Keratinocyte (primary cell): ENCODE measurements around the gene SUCNR1. TPM values are rescaled to one million over a fixed set of nuclear protein-coding genes. Genes with fewer than 3 reads are reported as not detected.

Experiments used
- DNase-seq: peaks from one replicate; pipeline ENCODE4 v3.0.0-alpha.2; 2011; ENCODE audit warnings: low read depth, missing footprints, low spot score
- FAIRE-seq: peaks from 2 replicates; lab custom pipeline; 2011; peaks lifted over from hg19 to GRCh38; lab: Jason Lieb, UNC
- H2AFZ ChIP-seq: 2 replicates; pipeline ENCODE4 v1.6.0; 2012; ENCODE audit warnings: low read length, control low read depth, inconsistent platforms; ENCODE audit not compliant: control insufficient read depth
- H3K27ac ChIP-seq: 2 replicates; pipeline ENCODE4 v1.5.1; 2011; ENCODE audit warnings: low read length; ENCODE audit not compliant: control insufficient read depth, insufficient read depth
- H3K27me3 ChIP-seq: 3 replicates; pipeline ENCODE4 v1.6.0; 2011; ENCODE audit warnings: low read length; ENCODE audit not compliant: control insufficient read depth, insufficient read depth; ENCODE audit errors: extremely low read depth
- H3K36me3 ChIP-seq, 2 experiments: 2 replicates in 1 of 2; 3 replicates in 1 of 2; pipeline ENCODE4 v1.5.1; 2011; ENCODE audit warnings: low read length in 2 of 2, mild to moderate bottlenecking in 1 of 2; ENCODE audit not compliant: control insufficient read depth in 2 of 2, insufficient read depth in 2 of 2; ENCODE audit errors: extremely low read depth in 1 of 2
- H3K4me1 ChIP-seq: 3 replicates; pipeline ENCODE4 v1.5.1; 2011; ENCODE audit warnings: low read length; ENCODE audit not compliant: control insufficient read depth, insufficient read depth; ENCODE audit errors: extremely low read depth
- H3K4me2 ChIP-seq: 3 replicates; pipeline ENCODE4 v1.6.0; 2011; ENCODE audit warnings: low read depth, low read length; ENCODE audit not compliant: control insufficient read depth, insufficient read depth; ENCODE audit errors: extremely low read depth
- H3K4me3 ChIP-seq, 3 experiments: fragments of 200-600 bp in 1 of 3; sonication (generic) in 1 of 3; 2 replicates in 2 of 3; 3 replicates in 1 of 3; pipeline ENCODE4 v1.5.1; 2011 to 2016; ENCODE audit warnings: low read length in 3 of 3, mild to moderate bottlenecking in 3 of 3, control low read depth in 2 of 3, inconsistent platforms in 1 of 3, low read depth in 1 of 3, mixed read lengths in 1 of 3, mixed run types in 1 of 3, moderate library complexity in 1 of 3; ENCODE audit not compliant: control insufficient read depth in 2 of 3, insufficient read depth in 2 of 3; ENCODE audit errors: extremely low read depth in 1 of 3
- H3K79me2 ChIP-seq: 2 replicates; pipeline ENCODE4 v1.6.0; 2012; ENCODE audit warnings: low read length; ENCODE audit not compliant: control insufficient read depth, insufficient read depth
- H3K9ac ChIP-seq: 3 replicates; pipeline ENCODE4 v1.6.0; 2011; ENCODE audit warnings: low read length; ENCODE audit not compliant: control insufficient read depth, insufficient read depth; ENCODE audit errors: extremely low read depth
- H3K9me1 ChIP-seq: 3 replicates; pipeline ENCODE4 v1.6.0; 2011; ENCODE audit warnings: low read length; ENCODE audit not compliant: control insufficient read depth, insufficient read depth; ENCODE audit errors: extremely low read depth
- H3K9me3 ChIP-seq: 2 replicates; pipeline ENCODE4 v1.5.1; 2012; ENCODE audit warnings: low read depth, low read length; ENCODE audit not compliant: control insufficient read depth
- H4K20me1 ChIP-seq: 3 replicates; pipeline ENCODE4 v1.6.0; 2011; ENCODE audit warnings: low read length; ENCODE audit not compliant: control insufficient read depth, insufficient read depth; ENCODE audit errors: extremely low read depth
- CTCF ChIP-seq, 3 experiments: IDR thresholded peaks in 1 of 3; conservative IDR thresholded peaks in 1 of 3; optimal IDR thresholded peaks in 1 of 3; 2 replicates in 2 of 3; 3 replicates in 1 of 3; pipeline versions ENCODE3 to v1.5.1; 2011; ENCODE audit warnings: low read length in 3 of 3, mild to moderate bottlenecking in 3 of 3, moderate library complexity in 2 of 3, control low read depth in 1 of 3, inconsistent platforms in 1 of 3; ENCODE audit not compliant: insufficient read depth in 2 of 3; ENCODE audit errors: extremely low read depth in 1 of 3
- EZH2 ChIP-seq: IDR thresholded peaks from one replicate; pipeline ENCODE4 v1.6.1; 2012; ENCODE audit warnings: inconsistent platforms, mild to moderate bottlenecking, low read length, moderate library complexity
- dilution Hi-C: fragments of 300-500 bp; cut with MboI; formaldehyde crosslinking; loops from one replicate; pipeline ENCODE4 v1.7.0; 2020; ENCODE audit warnings: low sequenced_read_pairs; ENCODE audit not compliant: extremely low pct_ligation_motif_present
- polyA plus RNA-seq, 5 experiments: library from polyadenylated mRNA; depleted of rRNA in 3 of 5; stranded (reverse) in 3 of 5; stranded (forward) in 1 of 5; unstranded in 1 of 5; fragments of >200 nt; gene quantifications; 1 replicate in 1 of 5; 2 replicates in 3 of 5; 3 replicates in 1 of 5; pipeline versions ENCODE4 v1.2.1 to v1.2.3, GENCODE V29; 2011 to 2012; ENCODE audit warnings: missing spikeins in 2 of 5, low read depth in 1 of 5, low replicate concordance in 1 of 5

The SUCNR1 gene
- polyA plus RNA-seq, 1 donor (not counting 4 experiments of a cell fraction or from before 2014, with no cell fraction given): not detected

GRCh38 chr3:151867666-151868065 is 5.8 kb upstream of the SUCNR1 start:
- no peak for DNase-seq
- H3K9ac ChIP-seq: no peak overlapping the region
- H3K9me3 ChIP-seq: no peaks in the 10 kb centered on the region
- dilution Hi-C loops: no loop called here
- FAIRE-seq: no peak
- H3K4me2 ChIP-seq: no peak overlapping the region
- H3K27ac ChIP-seq: no peak overlapping the region
- H3K79me2 ChIP-seq: no peaks in the 10 kb centered on the region
- H3K4me3 ChIP-seq: no peak overlapping the region
- H4K20me1 ChIP-seq: no peaks in the 10 kb centered on the region
- peaks cover 21% of the 10 kb centered on the region for H3K4me1 ChIP-seq
- H3K36me3 ChIP-seq: no peaks in the 10 kb centered on the region
- H3K27me3 ChIP-seq: no peaks in the 10 kb centered on the region
- H2AFZ ChIP-seq: no peak overlapping the region
- no peak for TF ChIP-seq CTCF (optimal IDR thresholded peaks at IDR 0.05 in 1 of 3, IDR thresholded peaks at IDR 0.05 in 1 of 3, conservative IDR thresholded peaks at IDR 0.05 in 1 of 3; ENCODE audit: extremely low read depth in 1 of 3, insufficient read depth in 2 of 3, low read length in 3 of 3)
- no peak for TF ChIP-seq EZH2
- no peaks in the 10 kb centered on the region for H3K9me1 ChIP-seq

GRCh38 chr3:151869181-151869580 is 4.3 kb upstream of the SUCNR1 start:
- dilution Hi-C loops: no loop called here
- H2AFZ ChIP-seq: no peak overlapping the region

More at GRCh38 chr3:151869181-151869580, 4.3 kb upstream of the SUCNR1 start:
- Histone ChIP-seq H3K4me3 (no peak overlapping the region), H3K27me3 (no peaks in the 10 kb centered on the region), H3K79me2 (no peaks in the 10 kb centered on the region), H3K27ac (no peak overlapping the region), H3K9me3 (no peaks in the 10 kb centered on the region), H3K36me3 (no peaks in the 10 kb centered on the region), H3K9me1 (no peaks in the 10 kb centered on the region), H3K9ac (no peak overlapping the region), H3K4me2 (no peak overlapping the region), H4K20me1 (no peaks in the 10 kb centered on the region), H3K4me1 (peaks cover 12% of the 10 kb centered on the region)
- FAIRE-seq (no peak), DNase-seq (no peak)
- no peak for TF ChIP-seq EZH2
- TF ChIP-seq CTCF (optimal IDR thresholded peaks at IDR 0.05 in 1 of 3, IDR thresholded peaks at IDR 0.05 in 1 of 3, conservative IDR thresholded peaks at IDR 0.05 in 1 of 3; ENCODE audit: extremely low read depth in 1 of 3, insufficient read depth in 2 of 3, low read length in 3 of 3): no peak
